ENCODE measurements around the gene STPG2. TPM values are rescaled to one million over a fixed set of nuclear protein-coding genes. Genes with fewer than 3 reads are reported as not detected.

The STPG2 gene
- total RNA-seq, 1 donor from 2014 or later = 0.99 TPM

DNA sequence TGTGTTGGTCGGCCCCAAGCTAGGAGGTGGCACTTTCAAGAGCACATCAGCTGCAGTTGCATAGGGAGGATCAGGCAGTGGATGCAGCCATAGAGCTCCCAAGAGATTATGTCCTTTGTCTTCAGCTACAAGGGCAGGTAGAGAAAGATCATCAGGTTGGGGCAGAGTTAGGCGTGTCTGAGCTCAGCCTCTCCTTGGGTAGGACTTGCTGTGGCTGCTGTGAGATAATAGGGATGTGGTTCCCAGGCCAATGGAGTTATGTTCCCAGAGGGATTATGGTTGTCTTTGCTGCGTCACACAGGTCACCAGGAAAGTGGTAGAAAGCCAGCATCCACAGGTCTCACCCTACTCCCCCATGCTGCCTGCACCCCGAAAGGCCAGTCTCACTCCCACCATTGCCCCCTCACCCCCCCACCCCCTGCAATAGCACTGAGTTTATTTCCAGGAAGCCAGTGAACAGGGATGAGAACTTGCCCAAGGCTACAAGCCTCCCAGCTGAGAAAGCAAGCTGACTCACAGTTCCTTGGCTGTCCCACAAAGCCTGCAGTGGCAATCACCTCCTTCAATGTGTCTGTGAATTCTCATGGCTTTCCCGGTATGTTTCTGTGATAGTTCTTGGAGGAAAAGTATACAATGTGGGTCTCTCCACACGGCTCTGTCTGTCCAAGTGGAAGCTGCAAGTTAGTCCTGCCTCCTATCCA is 148.4 kb downstream of the STPG2 start:
- Mint-ChIP-seq H3K36me3 (no peaks in the 10 kb centered on the region), H3K27me3 (ENCODE audit: insufficient read depth, low read depth) (peaks cover 2% of the 10 kb centered on the region), H3K27ac (no peak overlapping the region), H3K4me1 (no peaks in the 10 kb centered on the region), H3K4me3 (no peak overlapping the region), H3K9me3 (peaks cover 20% of the 10 kb centered on the region)
- H4K20me1 ChIP-seq (ENCODE audit: low read depth) = no peaks in the 10 kb centered on the region
- no peak overlapping the region for H2AFZ ChIP-seq (replicated peaks)
- no peak for TF ChIP-seq EZH2phosphoT487 (IDR thresholded peaks at IDR 0.05)
- TF ChIP-seq, protein P1, sequence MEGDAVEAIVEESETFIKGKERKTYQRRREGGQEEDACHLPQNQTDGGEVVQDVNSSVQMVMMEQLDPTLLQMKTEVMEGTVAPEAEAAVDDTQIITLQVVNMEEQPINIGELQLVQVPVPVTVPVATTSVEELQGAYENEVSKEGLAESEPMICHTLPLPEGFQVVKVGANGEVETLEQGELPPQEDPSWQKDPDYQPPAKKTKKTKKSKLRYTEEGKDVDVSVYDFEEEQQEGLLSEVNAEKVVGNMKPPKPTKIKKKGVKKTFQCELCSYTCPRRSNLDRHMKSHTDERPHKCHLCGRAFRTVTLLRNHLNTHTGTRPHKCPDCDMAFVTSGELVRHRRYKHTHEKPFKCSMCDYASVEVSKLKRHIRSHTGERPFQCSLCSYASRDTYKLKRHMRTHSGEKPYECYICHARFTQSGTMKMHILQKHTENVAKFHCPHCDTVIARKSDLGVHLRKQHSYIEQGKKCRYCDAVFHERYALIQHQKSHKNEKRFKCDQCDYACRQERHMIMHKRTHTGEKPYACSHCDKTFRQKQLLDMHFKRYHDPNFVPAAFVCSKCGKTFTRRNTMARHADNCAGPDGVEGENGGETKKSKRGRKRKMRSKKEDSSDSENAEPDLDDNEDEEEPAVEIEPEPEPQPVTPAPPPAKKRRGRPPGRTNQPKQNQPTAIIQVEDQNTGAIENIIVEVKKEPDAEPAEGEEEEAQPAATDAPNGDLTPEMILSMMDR (IDR thresholded peaks at IDR 0.05) = no peak
- no peak for TF ChIP-seq EZH2 (IDR thresholded peaks at IDR 0.05)
- no peaks in the 10 kb centered on the region for H3K36me3 ChIP-seq
- H3K79me2 ChIP-seq (ENCODE audit: low read depth) = no peaks in the 10 kb centered on the region
- H3K27ac ChIP-seq = no peak overlapping the region
- no peak for DNase-seq (ENCODE audit: low spot score)
- H3F3A ChIP-seq (ENCODE audit: low read depth) = no peaks in the 10 kb centered on the region
- H3K4me2 ChIP-seq = no peak overlapping the region
- H3K4me3 ChIP-seq = no peak overlapping the region
- no peaks in the 10 kb centered on the region for H3K9me3 ChIP-seq (ENCODE audit: low read depth)
- H3K4me1 ChIP-seq = no peaks in the 10 kb centered on the region
- no peaks in the 10 kb centered on the region for H3K27me3 ChIP-seq
- no peak overlapping the region for H3K9ac ChIP-seq

DNA sequence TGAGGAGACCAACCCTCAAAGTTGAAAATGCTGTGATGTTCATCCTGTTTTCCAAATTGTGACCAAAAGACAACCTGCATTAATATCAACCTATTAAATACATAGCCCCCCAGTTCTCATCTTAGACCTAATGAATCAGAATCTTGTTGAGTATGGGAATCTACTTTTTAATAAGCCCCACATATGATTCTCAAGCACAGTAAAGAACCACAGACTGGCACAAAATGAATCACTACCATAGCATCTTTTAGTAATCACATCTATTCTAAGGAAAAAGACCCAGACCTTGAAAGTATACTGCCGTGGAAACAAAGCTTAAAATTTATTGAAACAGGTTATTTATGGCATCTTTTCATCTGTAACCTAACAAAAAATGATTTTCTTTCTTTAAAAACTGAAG is 152.9 kb downstream of the STPG2 start:
- Histone ChIP-seq H3F3A (ENCODE audit: low read depth) (no peaks in the 10 kb centered on the region), H3K4me1 (no peaks in the 10 kb centered on the region), H3K4me2 (no peak overlapping the region), H3K36me3 (no peaks in the 10 kb centered on the region), H4K20me1 (ENCODE audit: low read depth) (no peaks in the 10 kb centered on the region), H3K27ac (no peak overlapping the region), H3K9me3 (ENCODE audit: low read depth) (no peaks in the 10 kb centered on the region), H3K4me3 (no peak overlapping the region), H3K27me3 (no peaks in the 10 kb centered on the region), H3K79me2 (ENCODE audit: low read depth) (no peaks in the 10 kb centered on the region), H3K9ac (no peak overlapping the region), H2AFZ (replicated peaks) (no peak overlapping the region)
- Mint-ChIP-seq H3K27me3 (ENCODE audit: insufficient read depth, low read depth) (peaks cover 2% of the 10 kb centered on the region), H3K9me3 (peaks cover 15% of the 10 kb centered on the region), H3K27ac (no peak overlapping the region), H3K36me3 (no peaks in the 10 kb centered on the region), H3K4me3 (no peak overlapping the region), H3K4me1 (no peaks in the 10 kb centered on the region)
- no peak for DNase-seq (ENCODE audit: low spot score)
- TF ChIP-seq, protein P1 (IDR thresholded peaks at IDR 0.05) = no peak
- no peak for TF ChIP-seq EZH2phosphoT487 (IDR thresholded peaks at IDR 0.05)
- no peak for TF ChIP-seq EZH2 (IDR thresholded peaks at IDR 0.05)

DNA sequence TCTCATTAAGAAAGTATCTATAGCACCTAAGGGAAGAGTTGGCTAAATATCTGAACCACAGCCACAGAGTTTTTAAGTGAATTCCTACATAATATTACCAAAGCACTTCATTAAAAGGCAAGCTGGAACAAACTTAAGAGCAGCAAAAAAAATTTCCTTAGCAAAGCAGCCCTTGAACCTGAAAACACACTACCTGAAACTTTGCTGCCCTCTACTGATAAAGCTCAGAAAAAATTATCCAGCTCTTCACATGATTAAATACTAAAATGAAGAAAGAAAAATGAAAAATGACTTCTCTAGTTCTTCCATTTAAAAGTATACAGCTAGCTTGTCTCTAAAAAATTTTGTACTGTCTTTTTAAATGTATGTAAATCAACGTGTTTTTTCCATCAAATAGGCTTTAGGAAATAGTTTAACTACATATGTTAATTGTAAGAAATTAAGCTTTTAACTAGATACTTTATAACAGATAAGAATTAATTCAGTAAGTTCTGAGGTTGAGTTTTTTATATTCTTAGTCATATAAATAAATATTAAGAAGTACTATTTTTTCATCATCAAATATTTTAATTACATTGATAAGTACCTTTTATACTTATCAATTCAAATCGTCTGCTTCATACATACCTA is 156.1 kb downstream of the STPG2 start:
- no peaks in the 10 kb centered on the region for H3K27me3 Mint-ChIP-seq (ENCODE audit: insufficient read depth, low read depth)
- H3K4me1 Mint-ChIP-seq = no peaks in the 10 kb centered on the region
- Histone ChIP-seq H3K27ac (no peak overlapping the region), H4K20me1 (ENCODE audit: low read depth) (no peaks in the 10 kb centered on the region), H2AFZ (replicated peaks) (no peak overlapping the region), H3K27me3 (no peaks in the 10 kb centered on the region), H3F3A (ENCODE audit: low read depth) (no peaks in the 10 kb centered on the region), H3K4me3 (no peak overlapping the region), H3K9me3 (ENCODE audit: low read depth) (no peaks in the 10 kb centered on the region), H3K9ac (no peak overlapping the region), H3K36me3 (no peaks in the 10 kb centered on the region), H3K4me1 (no peaks in the 10 kb centered on the region), H3K4me2 (no peak overlapping the region), H3K79me2 (ENCODE audit: low read depth) (no peaks in the 10 kb centered on the region)
- DNase-seq (ENCODE audit: low spot score) = peak; percentile 8
- TF ChIP-seq, protein P1 (IDR thresholded peaks at IDR 0.05) = peak; percentile 67
- TF ChIP-seq EZH2phosphoT487 (IDR thresholded peaks at IDR 0.05) = no peak
- H3K36me3 Mint-ChIP-seq = no peaks in the 10 kb centered on the region
- no peak overlapping the region for H3K4me3 Mint-ChIP-seq
- no peak overlapping the region for H3K27ac Mint-ChIP-seq
- H3K9me3 Mint-ChIP-seq = peaks cover 5% of the 10 kb centered on the region
